Neural progenitor cell (in vitro differentiated cells): ENCODE results near the gene OR5M8. TPM values are rescaled to one million over a fixed set of nuclear protein-coding genes. Genes with fewer than 3 reads are reported as not detected.

Experiments used
- DNase-seq: peaks from one replicate; pipeline ENCODE4 v3.0.0-alpha.2; 2016; ENCODE audit warnings: low spot score
- H2AFZ ChIP-seq: fragments of 200-600 bp; sonication (generic); replicated peaks from 2 replicates; pipeline ENCODE4 v1.6.1; 2016; ENCODE audit warnings: antibody characterized with exemption
- H3F3A ChIP-seq: fragments of 200-600 bp; sonication (generic); 2 replicates; pipeline ENCODE4 v1.6.1; 2016; ENCODE audit warnings: antibody characterized with exemption, low read depth
- H3K27ac ChIP-seq: fragments of 200-600 bp; sonication (generic); 2 replicates; pipeline ENCODE4 v1.5.1; 2016; ENCODE audit warnings: mild to moderate bottlenecking
- H3K27me3 ChIP-seq: fragments of 200-600 bp; sonication (generic); 2 replicates; pipeline ENCODE4 v1.6.1; 2016; ENCODE audit warnings: mild to moderate bottlenecking, moderate library complexity
- H3K36me3 ChIP-seq: fragments of 200-600 bp; sonication (generic); 2 replicates; pipeline ENCODE4 v1.5.1; 2016
- H3K4me1 ChIP-seq: fragments of 200-600 bp; sonication (generic); 2 replicates; pipeline ENCODE4 v1.6.1; 2016; ENCODE audit warnings: mixed run types
- H3K4me2 ChIP-seq: fragments of 200-600 bp; sonication (generic); 2 replicates; pipeline ENCODE4 v1.6.1; 2016
- H3K4me3 ChIP-seq: fragments of 200-600 bp; sonication (generic); 2 replicates; pipeline ENCODE4 v1.5.1; 2016
- H3K79me2 ChIP-seq: fragments of 200-600 bp; sonication (generic); 2 replicates; pipeline ENCODE4 v1.6.1; 2016; ENCODE audit warnings: low read depth
- H3K9ac ChIP-seq: fragments of 200-600 bp; sonication (generic); 2 replicates; pipeline ENCODE4 v1.6.1; 2016
- H3K9me3 ChIP-seq: fragments of 200-600 bp; sonication (generic); 2 replicates; pipeline ENCODE4 v1.5.1; 2016; ENCODE audit warnings: low read depth
- H4K20me1 ChIP-seq: fragments of 200-600 bp; sonication (generic); 2 replicates; pipeline ENCODE4 v1.6.1; 2016; ENCODE audit warnings: low read depth
- H3K27ac Mint-ChIP-seq: 3 replicates; pipeline ENCODE4 v1.8.0; 2021; ENCODE audit warnings: mixed read lengths
- H3K27me3 Mint-ChIP-seq: 2 replicates; pipeline ENCODE4 v1.8.0; 2022; ENCODE audit warnings: low read depth, mild to moderate bottlenecking, inconsistent platforms, moderate library complexity, mixed read lengths; ENCODE audit not compliant: insufficient read depth
- H3K36me3 Mint-ChIP-seq: 3 replicates; pipeline ENCODE4 v1.8.0; 2021; ENCODE audit warnings: mixed read lengths
- H3K4me1 Mint-ChIP-seq: 3 replicates; pipeline ENCODE4 v1.8.0; 2021; ENCODE audit warnings: mixed read lengths
- H3K4me3 Mint-ChIP-seq: 3 replicates; pipeline ENCODE4 v1.8.0; 2021; ENCODE audit warnings: mild to moderate bottlenecking, moderate library complexity, mixed read lengths
- H3K9me3 Mint-ChIP-seq: 3 replicates; pipeline ENCODE4 v1.8.0; 2020; ENCODE audit warnings: mixed read lengths
- CTCF ChIP-seq: fragments of 200-600 bp; sonication (generic); IDR thresholded peaks from 2 replicates; pipeline ENCODE4 v1.5.1; 2017; ENCODE audit warnings: antibody characterized with exemption, mild to moderate bottlenecking
- EZH2 ChIP-seq: fragments of 200-600 bp; sonication (generic); IDR thresholded peaks from 2 replicates; pipeline ENCODE4 v1.6.1; 2017; ENCODE audit warnings: antibody characterized with exemption, mild to moderate bottlenecking, moderate library complexity
- EZH2phosphoT487 ChIP-seq: fragments of 200-600 bp; sonication (generic); IDR thresholded peaks from 2 replicates; pipeline ENCODE4 v1.6.1; 2017; ENCODE audit warnings: antibody characterized with exemption
- total RNA-seq: library from RNA; depleted of rRNA; stranded (reverse); fragments of >200 nt; gene quantifications from 2 replicates; pipeline ENCODE4 v1.2.3, GENCODE V29; 2015; ENCODE audit warnings: low replicate concordance

The OR5M8 gene
- total RNA-seq, 1 donor from 2014 or later, result not detected

GRCh38 chr11:56453521-56453920 lies 37.6 kb downstream of the OR5M8 start:
- no peaks in the 10 kb centered on the region for H3K27me3 Mint-ChIP-seq
- Histone ChIP-seq H3K36me3 (no peaks in the 10 kb centered on the region), H3K9me3 (no peaks in the 10 kb centered on the region), H3K27me3 (no peaks in the 10 kb centered on the region), H4K20me1 (no peaks in the 10 kb centered on the region), H3K4me2 (no peak overlapping the region), H3F3A (no peaks in the 10 kb centered on the region), H3K4me1 (no peaks in the 10 kb centered on the region), H2AFZ (no peak overlapping the region), H3K4me3 (no peak overlapping the region), H3K9ac (no peak overlapping the region), H3K27ac (no peak overlapping the region), H3K79me2 (no peaks in the 10 kb centered on the region)
- H3K36me3 Mint-ChIP-seq, result no peaks in the 10 kb centered on the region
- TF ChIP-seq EZH2 (no peak), CTCF (no peak), EZH2phosphoT487 (no peak)
- DNase-seq, result no peak
- no peak overlapping the region for H3K4me3 Mint-ChIP-seq
- H3K9me3 Mint-ChIP-seq, result no peaks in the 10 kb centered on the region
- H3K27ac Mint-ChIP-seq, result no peak overlapping the region
- no peaks in the 10 kb centered on the region for H3K4me1 Mint-ChIP-seq

Other genes with a start within 250 kb of the OR5M8 start
- not detected in 2 replicates for gene OR5T3, start 239.1 kb downstream of the OR5M8 start, total RNA-seq
- gene OR5T1, start 217.2 kb downstream of the OR5M8 start, total RNA-seq, result not detected in 2 replicates
- gene OR8H1, start 199.1 kb downstream of the OR5M8 start, total RNA-seq, result not detected in 2 replicates
- gene OR8K3, start 176.2 kb downstream of the OR5M8 start, total RNA-seq, result not detected in 2 replicates
- not detected in 2 replicates for gene OR8K1, start 145.3 kb downstream of the OR5M8 start, total RNA-seq
- not detected in 2 replicates for gene OR8J1, start 137.1 kb downstream of the OR5M8 start, total RNA-seq
- not detected in 2 replicates for gene OR8U1, start 115.7 kb downstream of the OR5M8 start, total RNA-seq
- gene OR5AL1, start 78.7 kb downstream of the OR5M8 start, total RNA-seq, result not detected in 2 replicates
- not detected in 2 replicates for gene OR5M3, start 18.0 kb downstream of the OR5M8 start, total RNA-seq
- gene OR5M11, start 51.9 kb upstream of the OR5M8 start, total RNA-seq, result not detected in 2 replicates
- not detected in 2 replicates for gene OR5M10, start 86.4 kb upstream of the OR5M8 start, total RNA-seq
- not detected in 2 replicates for gene OR5M1, start 123.5 kb upstream of the OR5M8 start, total RNA-seq
- gene OR5AP2, start 151.1 kb upstream of the OR5M8 start, total RNA-seq, result not detected in 2 replicates
- not detected in 2 replicates for gene OR5AR1, start 172.3 kb upstream of the OR5M8 start, total RNA-seq
- gene OR9G1, start 207.7 kb upstream of the OR5M8 start, total RNA-seq, result not detected in 2 replicates